Epithelial cell of esophagus (primary cell): ENCODE measurements around the gene S1PR1.
"Not testable (repeated sequence)": the region's sequence is repeated elsewhere in the genome, so short reads cannot be mapped to it uniquely, and the experiment has no call there.

ENCODE experiments used
- DNase-seq: peaks from one replicate; pipeline ENCODE4 v3.0.0; 2010; ENCODE audit warnings: low read depth
- H3K4me3 ChIP-seq: 2 replicates; pipeline ENCODE4 v1.5.1; 2011; ENCODE audit warnings: mild to moderate bottlenecking, low read length, control low read depth
- CTCF ChIP-seq: IDR thresholded peaks from 2 replicates; pipeline ENCODE4 v1.5.1; 2011; ENCODE audit warnings: low read depth, mild to moderate bottlenecking, low read length, control low read depth, inconsistent platforms; ENCODE audit not compliant: insufficient read depth; ENCODE audit errors: missing control alignments

The S1PR1 gene

GRCh38 chr1:101219924-101220870 is 16.6 kb upstream of the S1PR1 start:
- H3K4me3 ChIP-seq = no peak overlapping the region
- no peak for TF ChIP-seq CTCF
- no peak for DNase-seq

GRCh38 chr1:101220906-101221305 is 15.9 kb upstream of the S1PR1 start:
- TF ChIP-seq CTCF = no peak
- no peak overlapping the region for H3K4me3 ChIP-seq
- DNase-seq = no peak

- H3K4me3 ChIP-seq = no peak overlapping the region
- TF ChIP-seq CTCF = no peak
- no peak for DNase-seq
Measured at GRCh38 chr1:101221945-101222429, 14.8 kb upstream of the S1PR1 start.

GRCh38 chr1:101227837-101228236 is 9.0 kb upstream of the S1PR1 start:
- TF ChIP-seq CTCF = no peak
- no peak overlapping the region for H3K4me3 ChIP-seq
- no peak for DNase-seq

- no peak for TF ChIP-seq CTCF
- DNase-seq = no peak
- H3K4me3 ChIP-seq = no peak overlapping the region
Measured at GRCh38 chr1:101228424-101229134, 8.2 kb upstream of the S1PR1 start.

- not testable (repeated sequence) for DNase-seq, H3K4me3 ChIP-seq
Measured at GRCh38 chr1:101232182-101232581, 4.6 kb upstream of the S1PR1 start.

GRCh38 chr1:101233495-101233894 is 3.3 kb upstream of the S1PR1 start:
- H3K4me3 ChIP-seq = no peak overlapping the region
- no peak for TF ChIP-seq CTCF
- no peak for DNase-seq
